ENCODE results near the gene SMNDC1. TPM values are rescaled to one million over a fixed set of nuclear protein-coding genes. Genes with fewer than 3 reads are reported as not detected.

Gene SMNDC1
- polyA plus RNA-seq, 2 of the 4 experiments (the other 2 are of a cell fraction) = 27.5 to 40.2 TPM

GRCh38 chr10:110265573-110266193 lies 39.0 kb downstream of the SMNDC1 start:
- ATAC-seq (no peak), FAIRE-seq (no peak), DNase-seq (ENCODE audit: low read depth in 1 of 2, low spot score in 1 of 2) (no peak)
- ChIA-PET POLR2A (interaction anchor here (0.6 to 0.7 kb wide), 2 partner anchors 86 to 92 kb away, joined by 3 read pairs; no protein-coding TSS in a partner anchor), CTCF (interaction anchor here (0.7 to 1.4 kb wide), 4 partner anchors 9 to 1948 kb away, joined by 4 to 5 read pairs (median 4); no protein-coding TSS in a partner anchor)
- TF ChIP-seq CBX8 (IDR thresholded peaks at IDR 0.05) (no peak), RCOR1 (IDR thresholded peaks at IDR 0.05; ENCODE audit: low read depth, low read length) (no peak), KDM1A (IDR thresholded peaks at IDR 0.05; ENCODE audit: low read depth) (no peak), CBX2 (IDR thresholded peaks at IDR 0.05; ENCODE audit: borderline replicate concordance, low read depth) (no peak), HOXA7 (CRISPR knock-in tag; IDR thresholded peaks at IDR 0.05) (no peak), REST (IDR thresholded peaks at IDR 0.05) (no peak), MAFK (IDR thresholded peaks at IDR 0.05; ENCODE audit: partially characterized antibody) (no peak), TFCP2L1 (CRISPR knock-in tag; IDR thresholded peaks at IDR 0.05) (no peak), RNF2 (IDR thresholded peaks at IDR 0.05; ENCODE audit: borderline replicate concordance, low read depth) (no peak), CHD2 (IDR thresholded peaks at IDR 0.05; ENCODE audit: low read length, partially characterized antibody) (no peak), FOSL2 (IDR thresholded peaks at IDR 0.05) (no peak), FOSL2 (CRISPR knock-in tag; IDR thresholded peaks at IDR 0.05) (no peak)
- TF ChIP-seq, protein P1, sequence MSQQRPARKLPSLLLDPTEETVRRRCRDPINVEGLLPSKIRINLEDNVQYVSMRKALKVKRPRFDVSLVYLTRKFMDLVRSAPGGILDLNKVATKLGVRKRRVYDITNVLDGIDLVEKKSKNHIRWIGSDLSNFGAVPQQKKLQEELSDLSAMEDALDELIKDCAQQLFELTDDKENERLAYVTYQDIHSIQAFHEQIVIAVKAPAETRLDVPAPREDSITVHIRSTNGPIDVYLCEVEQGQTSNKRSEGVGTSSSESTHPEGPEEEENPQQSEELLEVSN (IDR thresholded peaks at IDR 0.05; ENCODE audit: borderline replicate concordance, low read depth) = no peak
- TF ChIP-seq, protein P2, sequence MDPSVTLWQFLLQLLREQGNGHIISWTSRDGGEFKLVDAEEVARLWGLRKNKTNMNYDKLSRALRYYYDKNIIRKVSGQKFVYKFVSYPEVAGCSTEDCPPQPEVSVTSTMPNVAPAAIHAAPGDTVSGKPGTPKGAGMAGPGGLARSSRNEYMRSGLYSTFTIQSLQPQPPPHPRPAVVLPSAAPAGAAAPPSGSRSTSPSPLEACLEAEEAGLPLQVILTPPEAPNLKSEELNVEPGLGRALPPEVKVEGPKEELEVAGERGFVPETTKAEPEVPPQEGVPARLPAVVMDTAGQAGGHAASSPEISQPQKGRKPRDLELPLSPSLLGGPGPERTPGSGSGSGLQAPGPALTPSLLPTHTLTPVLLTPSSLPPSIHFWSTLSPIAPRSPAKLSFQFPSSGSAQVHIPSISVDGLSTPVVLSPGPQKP (IDR thresholded peaks at IDR 0.05; ENCODE audit: low read depth, low read length) = no peak
- WGBS (ENCODE audit: missing lambda C conversion rate) = 89% methylated on average over 4 of the region's 4 CpGs
- Histone ChIP-seq H3K4me2 (no peak overlapping the region), H3K4me1 (no peaks in the 10 kb centered on the region), H3K27ac (no peak overlapping the region), H3K4me3 (no peak overlapping the region), H3K9me3 (no peaks in the 10 kb centered on the region)

DNA sequence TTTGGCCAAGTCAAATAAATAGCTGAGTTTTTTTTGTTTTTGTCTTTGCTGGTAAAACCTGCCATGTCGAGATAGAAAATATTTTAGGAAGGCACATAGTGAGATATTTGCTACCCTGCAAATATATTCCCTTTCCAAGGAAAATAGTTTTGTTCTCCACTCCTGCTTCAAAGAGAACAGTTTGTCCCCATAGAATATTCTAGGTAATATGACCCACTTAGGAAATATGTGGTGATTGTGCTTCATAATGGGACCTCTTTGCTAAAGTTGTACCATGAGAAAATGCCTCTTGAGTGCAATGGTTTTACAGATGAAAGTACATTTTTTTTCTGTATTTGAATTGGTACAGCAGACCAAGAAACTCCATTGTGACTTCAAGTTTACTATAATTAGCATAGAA lies 41.6 kb downstream of the SMNDC1 start:
- FAIRE-seq (no peak), ATAC-seq (no peak), DNase-seq (ENCODE audit: low read depth in 1 of 2, low spot score in 1 of 2) (no peak)
- Histone ChIP-seq H3K9me3 (no peaks in the 10 kb centered on the region), H3K4me1 (no peaks in the 10 kb centered on the region), H3K4me2 (no peak overlapping the region), H3K27ac (no peak overlapping the region), H3K4me3 (no peak overlapping the region)
- POLR2A ChIA-PET = no interaction called here
- WGBS (ENCODE audit: missing lambda C conversion rate) = 53% methylated on average over 1 of the region's 1 CpG
- CTCF ChIA-PET = interaction anchor here (0.6 to 1.1 kb wide), 3 partner anchors 10 to 54 kb away, joined by 3 to 5 read pairs (median 4); no protein-coding TSS in a partner anchor
- no peak for TF ChIP-seq KDM1A (IDR thresholded peaks at IDR 0.05; ENCODE audit: low read depth)
- no peak for TF ChIP-seq ZNF302 (CRISPR knock-in tag; IDR thresholded peaks at IDR 0.05)
- TF ChIP-seq REST (IDR thresholded peaks at IDR 0.05) = no peak
- TF ChIP-seq CHD4 (IDR thresholded peaks at IDR 0.05; ENCODE audit: borderline replicate concordance) = no peak
- no peak for TF ChIP-seq RCOR1 (IDR thresholded peaks at IDR 0.05; ENCODE audit: low read depth, low read length)
- TF ChIP-seq, protein P3, sequence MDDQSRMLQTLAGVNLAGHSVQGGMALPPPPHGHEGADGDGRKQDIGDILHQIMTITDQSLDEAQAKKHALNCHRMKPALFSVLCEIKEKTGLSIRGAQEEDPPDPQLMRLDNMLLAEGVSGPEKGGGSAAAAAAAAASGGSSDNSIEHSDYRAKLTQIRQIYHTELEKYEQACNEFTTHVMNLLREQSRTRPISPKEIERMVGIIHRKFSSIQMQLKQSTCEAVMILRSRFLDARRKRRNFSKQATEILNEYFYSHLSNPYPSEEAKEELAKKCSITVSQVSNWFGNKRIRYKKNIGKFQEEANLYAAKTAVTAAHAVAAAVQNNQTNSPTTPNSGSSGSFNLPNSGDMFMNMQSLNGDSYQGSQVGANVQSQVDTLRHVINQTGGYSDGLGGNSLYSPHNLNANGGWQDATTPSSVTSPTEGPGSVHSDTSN (IDR thresholded peaks at IDR 0.05) = no peak
- TF ChIP-seq RARB (CRISPR knock-in tag; IDR thresholded peaks at IDR 0.05) = no peak
- TF ChIP-seq FOSB (CRISPR knock-in tag; IDR thresholded peaks at IDR 0.05) = no peak
- TF ChIP-seq EP300 (IDR thresholded peaks at IDR 0.05) = no peak
- TF ChIP-seq, protein P1 (IDR thresholded peaks at IDR 0.05; ENCODE audit: borderline replicate concordance, low read depth) = no peak
- no peak for TF ChIP-seq HDAC2 (IDR thresholded peaks at IDR 0.05)
- TF ChIP-seq, protein P2 (IDR thresholded peaks at IDR 0.05; ENCODE audit: low read depth, low read length) = no peak
- no peak for TF ChIP-seq RFX5 (IDR thresholded peaks at IDR 0.05)
- no peak for TF ChIP-seq ZSCAN20 (CRISPR knock-in tag; IDR thresholded peaks at IDR 0.05)
- TF ChIP-seq MAZ (IDR thresholded peaks at IDR 0.05; ENCODE audit: borderline replicate concordance, low read depth, low read length) = no peak
